HG02870 (cell line): ENCODE measurements around the gene WASHC4.
"Not testable (repeated sequence)": the region's sequence is repeated elsewhere in the genome, so short reads cannot be mapped to it uniquely, and the experiment has no call there.

ENCODE experiments used
- ATAC-seq: cut with Tn5 transposase; IDR thresholded peaks from one replicate; pipeline ENCODE4 v1.9.1; 2021; ENCODE audit warnings: mild to moderate bottlenecking, moderate library complexity; ENCODE audit not compliant: unreplicated experiment

The WASHC4 gene

DNA sequence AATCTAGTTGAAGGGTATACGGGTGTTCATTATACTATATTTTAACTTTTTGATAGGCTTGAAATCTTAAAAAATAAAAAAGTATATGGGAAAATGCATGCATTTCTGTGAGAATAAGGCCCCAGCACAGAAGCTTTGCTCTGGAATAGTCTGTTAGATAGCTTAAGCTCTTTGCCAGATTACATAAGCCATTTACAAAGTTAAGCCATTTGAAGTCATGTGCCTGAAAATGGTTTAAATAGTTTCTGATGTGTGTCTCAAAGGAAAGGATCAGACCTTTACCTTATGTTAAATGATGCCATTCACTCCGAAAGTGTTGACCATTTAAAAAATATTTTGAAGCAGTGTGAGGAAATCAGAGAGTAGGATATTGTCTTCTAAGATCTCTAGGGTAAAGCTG, 51.3 kb downstream of the WASHC4 start:
- ATAC-seq = no peak

DNA sequence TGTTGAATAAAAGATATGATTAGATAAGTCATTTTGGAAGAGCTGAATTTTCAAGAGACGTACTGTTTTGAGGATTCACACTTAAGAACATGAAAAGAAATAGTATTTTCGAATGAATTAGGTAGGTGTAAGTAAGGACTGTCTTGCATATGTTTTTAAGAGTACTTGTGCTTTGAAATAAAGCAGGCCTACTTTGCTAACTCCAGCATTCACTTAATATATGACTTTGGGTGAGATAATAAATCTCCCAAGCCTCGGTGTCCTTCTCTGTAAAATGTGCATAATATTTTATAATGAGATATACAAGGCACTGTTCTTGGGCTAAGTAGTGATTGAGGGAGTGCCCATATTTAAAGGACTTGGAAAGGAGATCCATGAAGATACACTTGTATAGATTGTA, 54.6 kb downstream of the WASHC4 start:
- no peak for ATAC-seq

DNA sequence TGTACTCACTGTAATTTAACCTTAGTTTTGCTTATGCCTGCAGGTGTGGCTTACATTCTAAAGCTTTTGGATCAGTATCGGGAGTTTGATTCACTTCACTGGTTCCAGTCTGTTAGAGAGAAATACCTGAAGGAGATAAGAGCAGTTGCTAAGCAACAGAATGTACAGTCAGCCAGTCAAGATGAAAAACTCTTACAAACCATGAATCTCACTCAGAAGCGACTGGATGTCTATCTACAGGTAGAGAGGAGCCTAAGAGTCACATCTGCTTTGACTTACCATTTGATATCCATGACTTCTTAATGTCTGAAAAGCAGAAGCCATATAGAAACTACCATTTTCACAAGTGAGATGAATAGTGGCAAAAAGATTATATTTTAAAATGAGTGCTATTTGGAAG, 56.5 kb downstream of the WASHC4 start:
- no peak for ATAC-seq

DNA sequence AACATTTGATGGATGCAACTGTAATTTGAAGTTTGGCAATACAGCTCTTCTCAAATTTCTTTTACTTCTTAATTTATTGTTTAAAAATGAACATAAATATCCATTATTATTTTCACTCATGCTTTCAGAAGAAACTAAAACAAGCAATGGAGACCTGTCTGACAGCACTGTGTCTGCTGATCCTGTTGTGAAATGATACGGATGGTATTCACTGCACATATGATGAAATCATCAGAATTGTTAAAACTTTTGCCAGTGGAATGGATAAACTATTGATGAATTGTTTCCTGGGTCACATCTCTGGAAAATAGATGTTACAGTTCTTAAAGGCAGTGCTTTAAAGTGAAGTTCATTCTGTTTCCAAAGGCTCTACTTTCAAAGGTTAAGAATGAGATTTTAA, 59.2 kb downstream of the WASHC4 start:
- ATAC-seq = no peak

DNA sequence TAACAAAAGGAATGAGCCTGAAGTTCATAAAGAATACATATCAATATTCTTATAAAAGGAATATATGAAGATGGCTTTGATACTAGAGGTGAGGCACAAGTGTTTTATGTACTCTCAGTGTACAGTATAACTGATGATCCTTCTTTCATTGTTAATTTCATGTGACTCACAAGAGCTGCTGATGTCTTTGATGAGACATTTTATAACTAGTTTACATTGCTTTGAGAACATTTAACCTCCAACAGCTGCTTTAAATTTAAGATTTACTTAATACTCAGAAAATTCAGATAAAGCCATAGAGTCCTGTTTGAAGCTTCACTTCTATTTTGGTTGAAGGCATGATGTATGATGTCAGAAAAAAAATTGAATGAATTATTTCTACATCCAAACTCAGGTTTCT, 59.8 kb downstream of the WASHC4 start:
- no peak for ATAC-seq

DNA sequence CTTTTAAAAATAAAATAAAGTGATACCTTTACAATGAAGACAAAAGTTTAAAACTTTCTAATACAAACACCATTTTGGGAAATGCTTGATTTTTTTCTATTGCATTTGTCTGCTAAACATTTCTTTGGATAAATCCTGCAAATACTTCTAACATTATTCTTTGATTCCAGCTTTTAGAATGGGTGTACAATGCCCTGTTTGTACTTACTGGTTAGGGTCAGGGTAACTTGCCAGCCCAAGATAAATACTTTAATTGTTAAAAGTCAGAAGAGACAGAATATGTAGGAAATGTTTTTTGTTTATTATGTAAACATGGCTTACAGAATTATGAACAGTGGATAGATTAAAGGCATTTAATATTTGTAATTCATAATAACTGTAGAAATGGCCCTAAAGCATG, 60.5 kb downstream of the WASHC4 start:
- no peak for ATAC-seq

DNA sequence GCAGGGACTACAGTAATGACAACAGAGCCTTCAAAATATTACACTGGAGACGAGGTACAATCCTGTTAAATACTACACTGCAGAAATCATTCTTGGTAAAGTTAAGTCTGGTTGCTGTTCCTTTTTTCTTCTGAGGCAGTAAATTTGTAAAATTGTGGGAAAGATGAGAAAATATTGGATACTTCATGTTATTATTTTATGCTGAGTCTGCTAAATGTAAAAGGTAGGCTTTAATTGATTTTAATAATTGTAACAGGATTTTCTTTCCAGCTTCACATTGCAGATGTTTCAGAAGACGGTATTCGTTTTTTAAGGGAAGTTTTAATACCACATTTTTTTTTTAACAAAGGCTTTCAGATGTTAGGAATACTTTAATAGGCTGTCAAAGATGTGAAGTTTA, 62.6 kb downstream of the WASHC4 start:
- no peak for ATAC-seq

DNA sequence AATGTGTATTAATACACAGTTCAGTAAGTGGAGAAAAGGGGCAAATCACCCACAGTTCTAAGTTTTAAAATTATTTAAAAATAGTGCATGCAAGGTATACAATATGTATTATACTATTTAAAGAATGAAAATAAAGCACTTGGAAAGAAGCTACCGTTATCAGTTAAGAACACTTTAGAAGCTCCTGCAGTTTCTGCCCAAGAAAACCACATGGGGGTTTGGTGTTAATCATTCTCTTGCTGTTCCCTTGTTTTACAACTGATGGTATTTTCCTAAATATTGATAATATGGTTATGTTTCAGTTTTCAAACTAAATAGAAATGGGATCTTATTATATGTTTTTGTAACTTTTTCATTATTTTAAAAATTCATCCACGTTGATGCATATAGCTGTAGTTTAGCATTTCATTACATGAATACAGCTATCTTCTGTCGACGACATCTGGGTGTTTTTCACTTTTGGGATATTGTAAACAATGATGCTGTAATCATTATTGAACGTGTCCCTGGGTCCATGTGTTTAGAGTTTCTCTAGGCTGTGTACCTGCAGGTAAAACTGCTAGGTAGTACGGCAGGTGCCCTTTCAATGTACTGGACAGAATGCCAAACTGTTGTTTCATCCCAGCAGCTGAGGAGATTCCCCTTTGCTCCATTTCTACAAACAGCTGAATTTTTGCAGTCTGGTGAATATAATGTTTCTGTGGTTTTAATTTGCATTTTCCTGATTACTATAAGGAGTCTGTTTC, 64.3 kb downstream of the WASHC4 start:
- ATAC-seq = no peak

DNA sequence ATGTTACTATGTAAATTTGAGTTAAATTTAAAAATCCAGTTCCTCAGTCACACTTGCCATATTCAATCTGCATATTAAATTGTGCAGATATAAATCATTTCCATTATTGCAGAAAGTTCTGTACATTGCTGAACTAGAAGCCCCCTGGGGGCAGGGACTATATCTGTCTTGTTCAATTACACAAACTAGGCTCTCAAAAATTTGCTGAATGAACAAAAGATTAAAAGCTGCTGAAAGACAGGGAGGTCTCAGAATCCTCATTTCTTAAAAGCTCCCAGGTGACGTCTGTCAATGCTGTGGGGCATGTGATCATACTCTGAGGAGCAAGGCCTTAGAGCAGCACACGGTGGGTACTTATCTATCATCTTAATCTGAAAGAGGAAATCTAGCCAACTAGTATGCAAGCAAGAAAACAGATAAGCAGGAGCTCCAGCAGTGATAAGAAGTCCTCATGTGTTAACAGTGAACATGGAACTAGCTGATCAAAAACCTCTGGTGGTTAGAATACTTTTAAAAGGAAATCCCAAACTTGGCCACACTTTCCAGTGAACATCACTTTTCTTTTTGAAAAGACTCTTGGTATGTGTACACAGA, 68.0 kb downstream of the WASHC4 start:
- no peak for ATAC-seq

DNA sequence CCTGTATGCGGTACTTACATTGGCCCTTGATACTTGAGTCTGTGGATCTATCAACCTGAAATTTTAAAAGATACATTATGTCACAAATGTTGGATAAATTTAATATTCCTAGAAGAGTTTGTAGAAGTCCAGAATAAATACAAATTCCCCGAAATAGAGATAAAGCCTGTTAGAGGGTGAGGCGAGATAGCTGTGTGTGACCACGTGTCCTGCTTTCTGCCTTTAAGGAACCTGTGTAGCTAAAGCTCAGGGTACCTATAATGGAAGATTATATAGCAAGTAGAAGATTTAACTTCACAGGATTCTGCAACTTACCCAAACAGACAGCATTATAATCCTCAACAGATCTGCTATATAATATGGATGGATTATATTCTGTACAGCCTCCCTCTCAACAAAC, 69.7 kb downstream of the WASHC4 start:
- no peak for ATAC-seq

DNA sequence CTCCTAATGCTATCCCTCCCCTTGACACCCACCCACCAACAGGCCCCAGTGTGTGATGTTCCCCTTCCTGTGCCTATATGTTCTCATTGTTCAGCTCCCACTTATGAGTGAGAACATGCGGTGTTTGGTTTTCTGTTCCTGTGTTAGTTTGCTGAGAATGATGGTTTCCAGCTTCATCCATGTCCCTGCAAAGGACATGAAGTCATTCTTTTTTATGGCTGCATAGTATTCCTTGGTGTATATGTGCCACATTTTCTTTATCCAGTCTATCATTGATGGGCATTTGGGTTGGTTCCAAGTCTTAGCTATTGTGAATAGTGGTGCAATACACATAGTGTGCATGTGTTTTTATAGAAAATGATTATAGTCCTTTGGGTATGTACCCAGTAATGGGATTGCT, 71.6 kb downstream of the WASHC4 start:
- ATAC-seq = not testable (repeated sequence)

DNA sequence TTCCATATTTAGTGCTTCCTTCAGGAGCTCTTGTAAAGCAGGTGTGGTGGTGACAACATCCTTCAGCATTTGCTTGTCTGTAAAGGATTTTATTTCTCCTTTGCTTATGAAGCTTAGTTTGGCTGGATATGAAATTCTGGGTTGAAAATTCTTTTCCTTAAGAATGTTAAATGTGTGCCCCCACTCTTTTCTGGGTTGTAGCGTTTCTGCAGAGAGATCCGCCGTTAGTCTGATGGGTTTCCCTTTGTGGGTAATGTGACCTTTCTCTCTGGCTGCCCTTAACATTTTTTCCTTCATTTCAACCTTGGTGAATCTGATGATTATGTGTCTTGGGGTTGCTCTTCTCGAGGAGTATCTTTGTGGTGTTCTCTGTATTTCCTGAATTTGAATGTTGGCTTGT, 75.9 kb downstream of the WASHC4 start:
- not testable (repeated sequence) for ATAC-seq

DNA sequence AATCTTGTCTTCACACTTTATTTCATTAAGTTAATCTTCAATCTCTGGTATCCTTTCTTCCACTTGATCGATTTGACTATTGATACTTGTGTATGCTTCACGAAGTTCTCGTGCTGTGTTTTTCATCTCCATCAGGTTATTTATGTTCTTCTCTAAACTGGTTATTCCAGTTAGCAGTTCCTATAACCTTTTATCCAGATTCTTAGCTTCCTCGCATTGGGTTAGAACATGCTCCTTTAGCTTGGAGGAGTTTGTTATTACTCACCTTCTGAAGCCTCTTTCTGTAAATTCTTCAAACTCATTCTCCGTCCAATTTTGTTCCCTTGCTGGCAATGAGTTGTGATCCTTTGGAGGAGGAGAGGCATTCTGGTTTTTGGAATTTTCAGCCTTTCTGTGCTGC, 76.4 kb downstream of the WASHC4 start:
- not testable (repeated sequence) for ATAC-seq

DNA sequence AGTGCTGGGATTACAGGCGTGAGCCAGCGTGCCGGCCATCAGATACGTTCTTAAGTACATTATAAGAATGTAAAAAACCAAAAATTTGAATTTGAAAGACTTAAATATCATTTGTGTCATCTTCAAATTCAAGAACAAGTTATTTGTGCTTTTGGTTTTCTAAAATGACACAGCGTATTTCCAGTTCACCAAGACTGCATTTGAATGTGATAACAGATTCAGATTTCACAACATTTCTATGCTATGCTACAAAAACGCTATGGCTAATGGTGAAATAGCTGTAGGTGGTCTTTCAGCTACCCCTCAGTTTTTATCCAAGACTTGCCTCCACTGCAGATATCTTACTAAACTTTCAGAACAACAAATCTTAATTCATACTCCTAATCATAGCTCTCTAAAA, 81.8 kb downstream of the WASHC4 start:
- ATAC-seq = no peak

DNA sequence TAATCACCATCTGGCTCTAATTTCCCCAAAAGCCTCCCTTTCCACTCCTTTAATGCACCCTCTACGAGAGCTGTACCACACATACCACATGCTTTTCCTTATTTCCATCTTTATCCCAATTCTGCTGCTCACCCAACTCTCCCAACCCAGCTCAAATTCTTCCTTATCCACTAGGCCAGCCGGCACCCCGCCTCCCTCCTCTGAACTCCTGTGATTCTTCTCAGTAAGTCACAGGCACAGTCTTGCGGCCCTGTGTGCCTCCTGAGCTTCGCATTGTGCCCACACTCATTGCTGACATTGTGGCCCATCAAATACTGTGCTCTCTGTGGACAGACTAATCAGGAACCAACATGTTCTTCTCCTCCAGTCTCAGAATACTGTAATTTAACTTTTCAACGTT, 83.0 kb downstream of the WASHC4 start:
- ATAC-seq = no peak

DNA sequence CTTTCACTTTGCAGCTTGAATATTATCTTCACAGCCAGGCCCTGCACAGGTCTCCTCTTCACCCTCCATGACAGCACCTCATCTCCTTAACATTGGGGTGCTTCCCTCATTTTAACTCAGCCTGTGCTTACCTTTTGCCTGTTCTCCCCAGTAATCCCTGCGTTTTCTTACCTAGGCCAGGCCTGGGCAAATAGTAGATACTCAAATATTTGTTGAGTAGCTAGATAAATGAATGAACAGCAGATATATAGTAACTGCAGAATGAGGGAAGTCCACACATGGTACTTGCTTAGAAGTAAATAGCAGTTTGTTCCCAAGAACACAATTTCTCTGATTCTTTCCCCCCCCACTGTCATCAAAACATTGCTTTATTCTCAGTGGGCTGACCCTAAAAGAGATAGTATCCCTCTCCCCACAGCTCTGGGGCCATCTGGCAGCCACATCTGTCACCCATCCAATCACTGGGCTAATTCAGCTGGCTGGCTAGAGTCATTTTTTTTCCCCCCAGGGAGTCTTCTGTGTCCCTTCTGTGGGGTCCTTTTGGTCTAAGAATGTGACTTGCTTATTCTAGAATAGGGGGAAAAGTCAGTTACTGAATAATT, 85.2 kb downstream of the WASHC4 start:
- no peak for ATAC-seq

DNA sequence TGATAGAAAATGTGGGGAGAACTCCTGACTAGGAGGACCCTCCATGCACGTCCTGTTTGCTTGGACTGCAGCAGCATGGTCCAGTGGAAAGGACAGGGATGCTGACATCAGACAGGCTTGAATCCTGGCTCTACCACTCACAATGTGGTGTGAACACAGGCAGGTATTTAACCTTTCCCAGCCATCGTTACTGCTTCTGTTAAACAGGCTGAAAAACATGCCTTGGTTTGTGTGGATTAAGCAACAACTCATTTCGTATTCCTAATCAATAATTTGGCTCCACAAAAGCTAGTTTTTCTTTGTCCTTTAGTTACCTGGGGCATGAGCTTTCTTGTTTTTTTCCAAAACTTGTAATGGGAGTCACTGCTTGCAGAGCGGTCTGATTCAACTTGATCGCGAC, 87.4 kb downstream of the WASHC4 start:
- no peak for ATAC-seq

DNA sequence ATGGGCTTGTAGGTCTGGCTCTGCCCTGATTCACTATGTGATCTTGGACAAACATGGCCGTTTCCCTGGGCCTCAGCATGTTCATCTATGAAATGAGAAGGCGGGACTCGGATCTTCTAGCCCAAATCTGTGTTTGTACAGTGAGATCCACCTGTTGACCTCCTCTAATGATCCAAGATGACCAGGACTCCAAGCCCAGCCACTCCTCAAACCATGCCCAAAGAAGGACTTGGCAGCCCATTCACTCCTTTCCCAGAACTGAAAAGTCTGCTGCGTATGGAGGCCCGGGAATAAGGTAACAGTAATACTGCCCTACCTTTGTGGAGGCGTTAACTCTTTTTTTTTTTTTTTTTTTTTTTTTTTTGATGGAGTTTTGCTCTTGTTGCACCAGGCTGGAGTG, 88.6 kb downstream of the WASHC4 start:
- ATAC-seq = no peak

DNA sequence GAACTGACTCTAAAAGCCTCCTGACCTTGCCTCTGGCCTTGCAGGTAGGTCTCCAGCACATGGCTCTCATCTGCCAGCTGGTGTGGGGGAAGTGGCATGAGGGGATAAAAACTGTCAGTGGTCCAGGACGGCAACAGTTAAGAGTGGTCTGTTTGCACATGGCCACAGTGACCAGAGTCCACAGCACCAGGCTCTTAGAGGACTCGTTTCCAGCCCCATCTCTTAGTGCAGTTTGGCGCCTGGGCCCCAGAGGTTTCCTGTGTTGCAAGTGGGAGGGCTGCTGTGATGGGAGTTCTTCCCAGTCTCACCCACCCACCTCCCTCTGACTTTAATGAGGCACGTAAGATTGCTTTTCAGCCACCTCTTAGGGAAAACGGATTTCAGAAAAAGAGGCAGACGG, 91.4 kb downstream of the WASHC4 start:
- ATAC-seq = no peak

DNA sequence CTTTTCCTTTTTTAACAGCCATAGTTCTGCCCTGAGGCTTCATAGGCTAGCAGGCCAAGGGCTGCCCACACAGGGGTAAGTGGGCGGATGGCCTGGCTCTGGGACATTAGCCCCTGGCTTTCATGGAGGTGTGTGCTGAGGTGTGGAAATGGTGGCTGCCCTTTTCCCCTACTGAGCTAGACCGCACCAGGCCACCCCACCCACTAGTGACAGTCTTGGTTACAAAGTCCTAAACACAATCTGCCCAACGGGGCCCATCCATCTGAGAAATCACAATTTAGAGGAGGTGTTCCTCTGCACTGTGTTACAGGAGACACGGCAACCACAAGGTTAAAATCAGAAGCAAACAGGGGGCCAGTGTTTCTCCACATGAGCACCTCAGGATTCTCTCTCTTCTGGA, 92.9 kb downstream of the WASHC4 start:
- ATAC-seq = no peak

DNA sequence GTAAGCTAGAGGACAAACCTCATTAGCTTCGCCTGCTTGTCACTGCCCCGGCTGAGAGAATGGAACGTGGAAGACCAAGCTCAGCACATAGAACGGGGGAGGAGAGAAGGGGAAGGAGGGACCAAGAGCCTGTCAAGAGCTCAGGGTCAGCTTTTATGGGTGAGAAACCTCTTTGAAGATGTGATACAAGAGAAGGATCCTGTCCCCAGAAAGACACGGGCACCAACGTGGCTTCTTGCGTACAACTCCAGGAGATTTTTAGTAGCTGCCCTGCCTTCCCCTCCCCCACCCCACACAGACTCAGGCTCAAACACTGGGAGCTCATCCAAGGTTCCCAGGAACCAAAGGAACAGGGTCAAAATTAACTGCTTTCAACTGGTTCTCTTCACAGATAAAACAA, 93.8 kb downstream of the WASHC4 start:
- ATAC-seq = no peak

DNA sequence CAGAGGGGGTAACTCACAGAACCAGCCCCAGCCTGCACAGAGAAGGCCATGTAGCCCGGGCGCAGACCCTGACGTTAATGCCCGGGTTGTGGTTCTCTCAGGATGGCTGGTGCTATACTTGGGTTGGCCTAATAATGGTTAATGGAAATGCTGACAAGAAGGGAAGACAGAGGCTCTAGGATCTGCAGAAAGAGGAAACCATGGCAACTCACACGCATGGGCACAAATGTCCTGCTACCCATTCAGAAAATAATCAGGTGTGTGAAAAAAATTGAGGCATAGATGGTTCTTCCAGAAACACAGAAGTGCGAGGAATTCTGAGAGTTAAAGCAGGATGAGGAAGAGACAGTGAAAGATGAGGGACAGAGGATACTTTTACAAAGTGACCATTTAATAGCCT, 94.7 kb downstream of the WASHC4 start:
- no peak for ATAC-seq

DNA sequence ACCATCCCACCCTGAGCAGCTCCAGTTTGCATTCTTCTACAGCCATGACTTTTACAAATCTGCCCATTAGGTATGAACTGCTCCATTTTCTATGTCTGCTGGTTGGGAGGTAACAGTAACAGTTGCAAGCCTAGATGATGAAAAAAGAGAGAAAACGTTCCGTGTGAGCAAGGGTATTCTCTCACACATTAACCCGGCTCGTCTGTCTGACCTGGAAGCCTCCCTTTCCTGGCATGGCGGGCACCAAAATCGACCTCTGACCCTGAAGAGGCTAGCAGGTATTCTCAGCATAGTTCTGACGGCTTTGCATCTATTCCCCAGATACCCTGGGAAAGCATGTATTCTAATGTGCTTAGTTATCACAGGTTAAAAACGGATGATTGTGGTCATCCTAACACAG, 96.6 kb downstream of the WASHC4 start:
- no peak for ATAC-seq
